HepG2 (cell line): ENCODE results near the gene SH3D19. TPM values are rescaled to one million over a fixed set of nuclear protein-coding genes. Genes with fewer than 3 reads are reported as not detected.

Source experiments
- AHR ChIP-seq: IDR thresholded peaks from 2 replicates; pipeline ENCODE4 v1.6.1; 2018; ENCODE audit warnings: missing genetic modification reagents, missing compliant biosample characterization
- ATF1 ChIP-seq: IDR thresholded peaks from 2 replicates; pipeline ENCODE4 v1.6.1; 2016; ENCODE audit warnings: mild to moderate bottlenecking, control low read depth
- CEBPB ChIP-seq: IDR thresholded peaks from 2 replicates; pipeline ENCODE4 v1.6.1; 2011; ENCODE audit warnings: low read depth, low read length, improper control_type of control experiment, borderline replicate concordance
- ELK4 ChIP-seq: sonication (generic); formaldehyde crosslinking; IDR thresholded peaks from 2 replicates; pipeline ENCODE4 v1.9.0; 2021; ENCODE audit warnings: missing genetic modification reagents, borderline replicate concordance
- GABPB1 ChIP-seq: IDR thresholded peaks from 2 replicates; pipeline ENCODE4 v1.6.1; 2016; ENCODE audit warnings: mild to moderate bottlenecking, missing genetic modification reagents, moderate library complexity, missing compliant biosample characterization
- HNF4G ChIP-seq, 2 experiments: sonication (generic) in 1 of 2; formaldehyde crosslinking in 1 of 2; IDR thresholded peaks; 2 replicates each; pipeline versions ENCODE4 v1.4.0 to v1.6.1; 2011 to 2020; ENCODE audit warnings: borderline replicate concordance in 2 of 2, low read depth in 2 of 2, mild to moderate bottlenecking in 2 of 2, low read length in 1 of 2, missing genetic modification reagents in 1 of 2, moderate library complexity in 1 of 2
- NCOR1 ChIP-seq: fragments of 200-600 bp; sonication (generic); IDR thresholded peaks from 2 replicates; pipeline ENCODE4 v1.7.0; 2017; ENCODE audit warnings: antibody characterized with exemption, low read length, borderline replicate concordance
- SYNCRIP ChIP-seq: fragments of 200-400 bp; formaldehyde crosslinking; IDR thresholded peaks from 2 replicates; pipeline ENCODE4 v1.6.1; 2018; ENCODE audit warnings: mild to moderate bottlenecking, low read depth, low read length; ENCODE audit not compliant: insufficient read depth
- ZNF10 ChIP-seq: sonication (generic); formaldehyde crosslinking; IDR thresholded peaks from 2 replicates; pipeline ENCODE4 v1.4.0; 2020; ENCODE audit warnings: mild to moderate bottlenecking, low read depth, missing genetic modification reagents, borderline replicate concordance
- ZNF18 ChIP-seq: sonication (generic); formaldehyde crosslinking; IDR thresholded peaks from 2 replicates; pipeline ENCODE4 v1.8.0; 2022; ENCODE audit warnings: mild to moderate bottlenecking, missing genetic modification reagents; ENCODE audit not compliant: insufficient replicate concordance
- ZNF503 ChIP-seq: sonication (generic); formaldehyde crosslinking; IDR thresholded peaks from 2 replicates; pipeline ENCODE4 v1.4.0; 2020; ENCODE audit warnings: missing genetic modification reagents
- ZNF572 ChIP-seq: sonication (generic); formaldehyde crosslinking; IDR thresholded peaks from 2 replicates; pipeline ENCODE4 v1.5.1; 2020; ENCODE audit warnings: mild to moderate bottlenecking, missing genetic modification reagents
- ZNF687 ChIP-seq: sonication (generic); formaldehyde crosslinking; IDR thresholded peaks from 2 replicates; pipeline ENCODE4 v1.5.1; 2020; ENCODE audit warnings: mild to moderate bottlenecking, missing genetic modification reagents, moderate library complexity
- ZSCAN21 ChIP-seq: sonication (generic); formaldehyde crosslinking; IDR thresholded peaks from 2 replicates; pipeline ENCODE4 v1.8.0; 2022; ENCODE audit warnings: mild to moderate bottlenecking, missing genetic modification reagents, moderate library complexity, borderline replicate concordance
- polyA plus RNA-seq, 8 experiments: library from polyadenylated mRNA; depleted of rRNA in 3 of 8; stranded (reverse) in 7 of 8; unstranded in 1 of 8; fragments of >200 nt; fragmentation: Illumina TruSeq in 4 of 8; extraction: Trizol in 4 of 8; gene quantifications; 2 replicates each; pipeline versions ENCODE4 v1.2.1 to v1.2.3, GENCODE V29; 2011 to 2016; ENCODE audit warnings: low read depth in 4 of 8, missing spikeins in 1 of 8, mixed read lengths in 1 of 8; ENCODE audit not compliant: insufficient read depth in 1 of 8
- total RNA-seq, 5 experiments: library from RNA; depleted of rRNA; stranded (reverse); fragments of >200 nt; fragmentation: Illumina TruSeq; extraction: Trizol; gene quantifications; 2 replicates each; pipeline ENCODE4 v1.2.3, GENCODE V29; 2016; ENCODE audit warnings: low read depth in 1 of 5
- TF ChIP-seq, protein P1 (sequence below): sonication (generic); formaldehyde crosslinking; IDR thresholded peaks from 2 replicates; pipeline ENCODE4 v1.4.0; 2020; ENCODE audit warnings: missing genetic modification reagents, borderline replicate concordance
- TF ChIP-seq, protein P2 (sequence below): IDR thresholded peaks from 2 replicates; pipeline ENCODE4 v1.6.1; 2016; ENCODE audit warnings: missing compliant biosample characterization, missing genetic modification reagents, borderline replicate concordance

The SH3D19 gene
- total and polyA plus RNA-seq, 2 of the 13 experiments (the other 11 are each of a cell fraction or from before 2014, with no cell fraction given) = 31.2 to 38.0 TPM

DNA sequence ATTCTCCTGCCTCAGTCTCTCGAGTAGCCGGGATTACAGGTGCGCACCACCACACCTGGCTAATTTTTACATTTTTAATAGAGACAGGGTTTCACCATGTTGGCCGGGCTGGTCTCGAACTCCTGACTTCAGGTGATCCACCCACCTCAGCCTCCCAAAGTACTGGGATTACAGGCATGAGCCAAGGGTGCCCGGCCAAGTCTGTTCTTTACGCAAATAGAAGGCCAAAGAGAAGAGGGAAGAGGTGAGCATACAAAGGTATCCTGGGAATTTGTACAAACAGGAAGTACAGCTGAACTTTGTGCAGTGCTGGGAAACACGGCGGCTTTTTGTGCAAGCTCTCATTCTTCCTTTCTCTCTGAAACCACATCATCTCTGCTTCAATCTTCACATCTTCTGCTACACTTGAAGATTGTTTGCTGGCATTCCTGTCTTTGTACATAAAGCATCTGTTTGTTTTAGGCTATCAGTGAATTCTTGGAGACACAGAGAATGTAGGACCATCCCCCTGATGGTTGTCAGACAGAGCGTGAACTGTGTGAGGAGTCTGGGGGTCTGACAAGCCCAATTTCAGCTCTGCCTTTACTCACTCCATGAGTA lies 120.4 kb downstream of the SH3D19 start (continued):
- TF ChIP-seq HNF4G (IDR thresholded peaks at IDR 0.05; ENCODE audit: borderline replicate concordance, low read depth, low read length) (peak; percentile 84), HNF4G (CRISPR knock-in tag; IDR thresholded peaks at IDR 0.05; ENCODE audit: borderline replicate concordance, low read depth) (peak; percentile 88; the same call in 1 of the 2 replicates), SYNCRIP (no peak), ZNF687 (CRISPR knock-in tag) (peak; percentile 48), ZNF18 (no peak), GABPB1 (peak; percentile 58), CEBPB (no peak), NCOR1 (peak; percentile 78; the same call in 1 of the 2 replicates), ZNF503 (CRISPR knock-in tag) (peak; percentile 68; the same call in 1 of the 2 replicates), ZSCAN21 (CRISPR knock-in tag) (no peak), ZNF10 (CRISPR knock-in tag) (no peak), ATF1 (no peak), ZNF572 (no peak), AHR (CRISPR knock-in tag) (no peak), ELK4 (CRISPR knock-in tag) (no peak)
- TF ChIP-seq, protein P1, sequence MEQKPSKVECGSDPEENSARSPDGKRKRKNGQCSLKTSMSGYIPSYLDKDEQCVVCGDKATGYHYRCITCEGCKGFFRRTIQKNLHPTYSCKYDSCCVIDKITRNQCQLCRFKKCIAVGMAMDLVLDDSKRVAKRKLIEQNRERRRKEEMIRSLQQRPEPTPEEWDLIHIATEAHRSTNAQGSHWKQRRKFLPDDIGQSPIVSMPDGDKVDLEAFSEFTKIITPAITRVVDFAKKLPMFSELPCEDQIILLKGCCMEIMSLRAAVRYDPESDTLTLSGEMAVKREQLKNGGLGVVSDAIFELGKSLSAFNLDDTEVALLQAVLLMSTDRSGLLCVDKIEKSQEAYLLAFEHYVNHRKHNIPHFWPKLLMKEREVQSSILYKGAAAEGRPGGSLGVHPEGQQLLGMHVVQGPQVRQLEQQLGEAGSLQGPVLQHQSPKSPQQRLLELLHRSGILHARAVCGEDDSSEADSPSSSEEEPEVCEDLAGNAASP = no peak; the same call in 1 of the 2 replicates
- TF ChIP-seq, protein P2, sequence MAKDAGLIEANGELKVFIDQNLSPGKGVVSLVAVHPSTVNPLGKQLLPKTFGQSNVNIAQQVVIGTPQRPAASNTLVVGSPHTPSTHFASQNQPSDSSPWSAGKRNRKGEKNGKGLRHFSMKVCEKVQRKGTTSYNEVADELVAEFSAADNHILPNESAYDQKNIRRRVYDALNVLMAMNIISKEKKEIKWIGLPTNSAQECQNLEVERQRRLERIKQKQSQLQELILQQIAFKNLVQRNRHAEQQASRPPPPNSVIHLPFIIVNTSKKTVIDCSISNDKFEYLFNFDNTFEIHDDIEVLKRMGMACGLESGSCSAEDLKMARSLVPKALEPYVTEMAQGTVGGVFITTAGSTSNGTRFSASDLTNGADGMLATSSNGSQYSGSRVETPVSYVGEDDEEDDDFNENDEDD (CRISPR knock-in tag) = no peak
